NCI-H146 treated with DMSO at 0.1 percent for 48 hours (cell line): ENCODE data around the gene TMED10.

Experiments used
- DNase-seq: peaks from one replicate; lab custom pipeline; 2025; ENCODE audit not compliant: unreplicated experiment; lab: John Stamatoyannopoulos, UW

The TMED10 gene

GRCh38 chr14:75091251-75091650 is 85.2 kb downstream of the TMED10 start:
- no peak for DNase-seq

DNA sequence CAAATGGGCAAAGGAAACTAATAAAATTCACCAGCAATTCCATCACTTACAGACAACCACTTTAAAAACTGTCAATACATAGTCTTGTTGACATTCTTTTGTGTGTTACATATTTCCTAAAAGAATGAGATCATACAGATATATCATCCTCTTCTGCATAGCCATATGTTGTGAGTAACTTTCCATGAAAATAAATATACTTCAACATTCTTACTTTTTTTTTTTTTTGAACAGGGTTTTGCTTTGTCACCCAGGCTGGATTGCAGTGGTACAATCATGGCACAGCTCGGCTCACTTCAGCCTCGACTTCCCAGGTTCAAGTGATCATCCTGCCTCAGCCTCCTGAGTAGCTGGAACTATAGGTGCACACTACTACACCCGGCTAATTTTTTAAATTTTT is 86.1 kb downstream of the TMED10 start:
- DNase-seq = no peak

DNA sequence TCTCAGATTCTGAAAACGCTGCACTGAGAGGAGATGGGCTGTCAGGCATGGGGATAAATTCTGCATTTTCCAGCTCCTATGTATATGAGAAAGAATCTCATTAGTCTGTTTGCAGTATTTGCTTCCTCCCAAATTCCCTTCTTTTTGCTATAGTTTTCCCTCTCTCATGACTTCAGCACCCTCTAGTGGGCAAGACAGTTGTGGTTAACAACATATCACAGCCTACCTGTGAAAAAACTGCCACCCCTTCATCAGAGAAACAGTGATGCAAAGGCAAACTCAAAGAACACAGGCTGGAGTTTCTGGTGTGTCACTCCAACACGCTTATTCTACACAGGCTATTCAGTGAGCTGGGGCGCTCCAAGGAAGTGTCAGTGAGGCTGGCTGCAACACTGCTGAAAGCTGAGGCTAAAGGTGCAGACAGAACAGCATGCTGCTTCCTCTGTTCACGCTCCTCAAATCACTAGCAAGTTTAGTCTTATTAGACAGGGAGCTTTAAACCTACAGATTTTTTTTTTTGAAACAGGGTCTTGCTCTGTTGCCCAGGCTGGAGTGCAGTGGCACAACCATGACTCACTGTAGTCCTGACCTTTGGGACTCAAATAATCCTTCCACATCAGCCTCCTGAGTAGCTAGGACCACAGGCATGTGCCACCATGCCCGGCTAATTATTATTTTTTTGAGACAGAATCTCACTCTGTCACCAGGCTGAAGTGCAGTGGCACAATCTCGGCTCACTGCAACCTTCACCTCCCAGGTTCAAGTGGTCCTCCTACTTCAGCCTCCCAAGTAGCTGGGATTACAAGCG is 87.6 kb downstream of the TMED10 start:
- DNase-seq = peak; percentile 6

DNA sequence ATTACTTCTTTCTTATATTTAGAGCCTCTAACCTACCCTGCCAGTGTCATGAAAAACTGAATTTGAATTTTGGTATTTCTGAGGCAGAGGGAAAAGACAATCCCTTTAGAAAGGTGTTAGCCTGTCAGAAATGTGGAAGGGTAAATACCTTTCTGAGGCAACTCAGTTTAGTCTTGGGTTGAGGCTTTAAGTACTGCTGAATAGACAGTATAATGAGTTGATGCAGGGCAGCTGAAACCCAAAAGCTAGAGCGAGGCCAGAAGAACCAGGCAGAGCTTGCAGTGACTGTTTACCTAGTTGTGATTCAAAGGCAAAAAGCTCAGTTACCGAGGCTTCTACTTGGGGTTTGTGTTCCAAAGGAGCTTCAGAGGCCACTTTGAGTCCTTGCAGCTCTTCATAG is 88.3 kb downstream of the TMED10 start:
- no peak for DNase-seq

GRCh38 chr14:75084513-75084912 is 91.9 kb downstream of the TMED10 start:
- no peak for DNase-seq

GRCh38 chr14:75083271-75083670 is 93.1 kb downstream of the TMED10 start:
- DNase-seq = no peak

GRCh38 chr14:75081660-75082229 is 94.7 kb downstream of the TMED10 start:
- no peak for DNase-seq
